WTC11 (cell line): ENCODE results near the gene WIPF3.

Source experiments
- ARID4B ChIP-seq: sonication (generic); formaldehyde crosslinking; IDR thresholded peaks from 2 replicates; pipeline ENCODE4 v1.8.0; 2023; ENCODE audit warnings: missing genetic modification reagents, mild to moderate bottlenecking, borderline replicate concordance
- ATF3 ChIP-seq: sonication (generic); formaldehyde crosslinking; conservative IDR thresholded peaks from 2 replicates; pipeline ENCODE4 v1.8.1; 2022; ENCODE audit warnings: mild to moderate bottlenecking, missing genetic modification reagents
- CTCF ChIP-seq: fragments of 200-600 bp; IDR thresholded peaks from 2 replicates; pipeline ENCODE4 v1.8.0; 2022; ENCODE audit warnings: antibody characterized with exemption
- MAX ChIP-seq: sonication (generic); formaldehyde crosslinking; IDR thresholded peaks from 2 replicates; pipeline ENCODE4 v1.8.0; 2022; ENCODE audit warnings: mild to moderate bottlenecking, missing genetic modification reagents
- NR2C2 ChIP-seq: sonication (generic); formaldehyde crosslinking; IDR thresholded peaks from 2 replicates; pipeline ENCODE4 v1.8.0; 2022; ENCODE audit warnings: mild to moderate bottlenecking, missing genetic modification reagents
- SMAD3 ChIP-seq: sonication (generic); formaldehyde crosslinking; IDR thresholded peaks from 2 replicates; pipeline ENCODE4 v1.8.0; 2022; ENCODE audit warnings: missing genetic modification reagents, mild to moderate bottlenecking, borderline replicate concordance
- ZNF232 ChIP-seq: sonication (generic); formaldehyde crosslinking; IDR thresholded peaks from 2 replicates; pipeline ENCODE4 v1.8.0; 2022; ENCODE audit warnings: mild to moderate bottlenecking, missing genetic modification reagents
- TF ChIP-seq, protein P1 (sequence below): sonication (generic); formaldehyde crosslinking; IDR thresholded peaks from 2 replicates; pipeline ENCODE4 v1.8.1; 2023; ENCODE audit warnings: mild to moderate bottlenecking, moderate library complexity, missing genetic modification reagents

- TF ChIP-seq CTCF: no peak
- TF ChIP-seq ARID4B (CRISPR knock-in tag): no peak
- TF ChIP-seq, protein P1, sequence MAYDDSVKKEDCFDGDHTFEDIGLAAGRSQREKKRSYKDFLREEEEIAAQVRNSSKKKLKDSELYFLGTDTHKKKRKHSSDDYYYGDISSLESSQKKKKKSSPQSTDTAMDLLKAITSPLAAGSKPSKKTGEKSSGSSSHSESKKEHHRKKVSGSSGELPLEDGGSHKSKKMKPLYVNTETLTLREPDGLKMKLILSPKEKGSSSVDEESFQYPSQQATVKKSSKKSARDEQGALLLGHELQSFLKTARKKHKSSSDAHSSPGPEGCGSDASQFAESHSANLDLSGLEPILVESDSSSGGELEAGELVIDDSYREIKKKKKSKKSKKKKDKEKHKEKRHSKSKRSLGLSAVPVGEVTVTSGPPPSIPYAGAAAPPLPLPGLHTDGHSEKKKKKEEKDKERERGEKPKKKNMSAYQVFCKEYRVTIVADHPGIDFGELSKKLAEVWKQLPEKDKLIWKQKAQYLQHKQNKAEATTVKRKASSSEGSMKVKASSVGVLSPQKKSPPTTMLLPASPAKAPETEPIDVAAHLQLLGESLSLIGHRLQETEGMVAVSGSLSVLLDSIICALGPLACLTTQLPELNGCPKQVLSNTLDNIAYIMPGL: no peak
- TF ChIP-seq SMAD3 (CRISPR knock-in tag): no peak
- no peak for TF ChIP-seq MAX
- no peak for TF ChIP-seq NR2C2
- TF ChIP-seq ZNF232 (CRISPR knock-in tag): no peak
- TF ChIP-seq ATF3 (CRISPR knock-in tag): no peak
These were observed 55.6 kb downstream of the WIPF3 start for GRCh38 chr7:29861884-29862283.
